Type B pancreatic cell (in vitro differentiated cells): ENCODE measurements around the gene HOXA13. TPM values are rescaled to one million over a fixed set of nuclear protein-coding genes. Genes with fewer than 3 reads are reported as not detected.

Experiments
- DNase-seq: peaks from one replicate; pipeline ENCODE4 v3.0.0; 2021; ENCODE audit warnings: mixed read lengths; ENCODE audit not compliant: unreplicated experiment; ENCODE audit errors: extremely low spot score
- H3K27ac Mint-ChIP-seq: 2 replicates; pipeline ENCODE4 v1.8.0; 2021; ENCODE audit warnings: mild to moderate bottlenecking, mixed read lengths
- H3K27me3 Mint-ChIP-seq: 2 replicates; pipeline ENCODE4 v1.8.0; 2021; ENCODE audit warnings: mixed read lengths
- H3K36me3 Mint-ChIP-seq: 2 replicates; pipeline ENCODE4 v1.8.0; 2021; ENCODE audit warnings: mixed read lengths
- H3K4me1 Mint-ChIP-seq: one replicate; pipeline ENCODE4 v1.8.0; 2021; ENCODE audit warnings: mixed read lengths; ENCODE audit not compliant: unreplicated experiment
- H3K4me3 Mint-ChIP-seq: 2 replicates; pipeline ENCODE4 v1.8.0; 2021; ENCODE audit warnings: mild to moderate bottlenecking, mixed read lengths
- H3K9me3 Mint-ChIP-seq: 2 replicates; pipeline ENCODE4 v1.8.0; 2021; ENCODE audit warnings: mixed read lengths
- total RNA-seq: library from RNA; stranded (reverse); gene quantifications from 2 replicates; pipeline ENCODE4 v1.2.1, GENCODE V29; 2021; ENCODE audit warnings: low replicate concordance
- TF ChIP-seq, protein P1 (sequence below): fragments of 200-600 bp; sonication (generic); conservative IDR thresholded peaks from 2 replicates; pipeline ENCODE4 v1.5.0; 2021; ENCODE audit warnings: antibody characterized with exemption, mild to moderate bottlenecking

The HOXA13 gene
- total RNA-seq, 1 donor from 2014 or later: 0.75 TPM

DNA sequence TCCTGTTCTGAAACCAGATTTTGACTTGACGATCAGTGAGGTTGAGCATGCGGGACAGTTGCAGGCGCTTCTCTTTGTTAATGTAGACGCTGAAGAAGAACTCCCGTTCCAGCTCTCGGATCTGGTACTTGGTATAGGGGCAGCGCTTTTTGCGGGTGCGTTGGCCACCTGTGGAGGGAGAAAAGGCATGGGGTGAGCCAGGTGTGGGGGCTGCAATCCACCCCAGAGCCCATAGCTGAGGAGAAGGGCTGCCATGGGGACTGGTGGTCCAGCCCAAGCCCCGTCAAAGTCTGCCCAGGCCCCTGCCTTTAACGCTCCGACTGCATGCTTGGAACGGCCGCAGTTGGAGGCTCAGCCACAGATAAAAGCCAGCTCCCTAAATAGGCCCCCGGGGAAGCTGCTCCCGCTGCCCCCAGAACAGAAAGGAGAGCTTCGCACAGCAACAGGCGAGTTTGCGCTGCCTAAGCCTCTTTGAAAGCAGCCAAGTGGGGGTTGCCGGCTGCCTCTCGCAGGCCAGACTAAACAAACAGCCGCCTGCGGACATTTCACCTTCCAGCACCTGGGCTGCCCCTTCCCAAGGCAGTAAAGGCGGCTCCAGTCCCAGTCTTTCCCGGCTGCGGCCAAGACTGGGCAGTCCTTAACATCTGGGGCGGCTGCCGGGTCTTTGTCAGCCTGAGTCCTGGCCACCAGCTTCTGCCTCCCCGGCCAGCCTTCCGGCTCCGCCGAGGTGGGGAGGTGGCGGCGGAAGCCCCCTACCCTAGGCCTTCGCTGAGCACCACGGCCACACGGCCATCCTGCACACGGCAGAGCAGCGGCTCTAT lies 16.8 kb downstream of the HOXA13 start:
- TF ChIP-seq, protein P1, sequence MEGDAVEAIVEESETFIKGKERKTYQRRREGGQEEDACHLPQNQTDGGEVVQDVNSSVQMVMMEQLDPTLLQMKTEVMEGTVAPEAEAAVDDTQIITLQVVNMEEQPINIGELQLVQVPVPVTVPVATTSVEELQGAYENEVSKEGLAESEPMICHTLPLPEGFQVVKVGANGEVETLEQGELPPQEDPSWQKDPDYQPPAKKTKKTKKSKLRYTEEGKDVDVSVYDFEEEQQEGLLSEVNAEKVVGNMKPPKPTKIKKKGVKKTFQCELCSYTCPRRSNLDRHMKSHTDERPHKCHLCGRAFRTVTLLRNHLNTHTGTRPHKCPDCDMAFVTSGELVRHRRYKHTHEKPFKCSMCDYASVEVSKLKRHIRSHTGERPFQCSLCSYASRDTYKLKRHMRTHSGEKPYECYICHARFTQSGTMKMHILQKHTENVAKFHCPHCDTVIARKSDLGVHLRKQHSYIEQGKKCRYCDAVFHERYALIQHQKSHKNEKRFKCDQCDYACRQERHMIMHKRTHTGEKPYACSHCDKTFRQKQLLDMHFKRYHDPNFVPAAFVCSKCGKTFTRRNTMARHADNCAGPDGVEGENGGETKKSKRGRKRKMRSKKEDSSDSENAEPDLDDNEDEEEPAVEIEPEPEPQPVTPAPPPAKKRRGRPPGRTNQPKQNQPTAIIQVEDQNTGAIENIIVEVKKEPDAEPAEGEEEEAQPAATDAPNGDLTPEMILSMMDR: no peak
- peak overlapping the region; percentile 29 for H3K27ac Mint-ChIP-seq
- H3K4me3 Mint-ChIP-seq: peak overlapping the region; percentile 77
- peaks cover 99% of the 10 kb centered on the region for H3K27me3 Mint-ChIP-seq
- no peaks in the 10 kb centered on the region for H3K36me3 Mint-ChIP-seq
- peaks cover 14% of the 10 kb centered on the region for H3K4me1 Mint-ChIP-seq
- no peaks in the 10 kb centered on the region for H3K9me3 Mint-ChIP-seq
- DNase-seq: peak; percentile 64

- Mint-ChIP-seq H3K4me1 (peaks cover 14% of the 10 kb centered on the region), H3K9me3 (no peaks in the 10 kb centered on the region), H3K36me3 (no peaks in the 10 kb centered on the region), H3K4me3 (peak overlapping the region; percentile 68), H3K27me3 (peaks cover 99% of the 10 kb centered on the region), H3K27ac (peak overlapping the region; percentile 29)
- DNase-seq: peak; percentile 45
- TF ChIP-seq, protein P1: no peak
Observed at GRCh38 chr7:27182285-27182841, 17.5 kb downstream of the HOXA13 start.

DNA sequence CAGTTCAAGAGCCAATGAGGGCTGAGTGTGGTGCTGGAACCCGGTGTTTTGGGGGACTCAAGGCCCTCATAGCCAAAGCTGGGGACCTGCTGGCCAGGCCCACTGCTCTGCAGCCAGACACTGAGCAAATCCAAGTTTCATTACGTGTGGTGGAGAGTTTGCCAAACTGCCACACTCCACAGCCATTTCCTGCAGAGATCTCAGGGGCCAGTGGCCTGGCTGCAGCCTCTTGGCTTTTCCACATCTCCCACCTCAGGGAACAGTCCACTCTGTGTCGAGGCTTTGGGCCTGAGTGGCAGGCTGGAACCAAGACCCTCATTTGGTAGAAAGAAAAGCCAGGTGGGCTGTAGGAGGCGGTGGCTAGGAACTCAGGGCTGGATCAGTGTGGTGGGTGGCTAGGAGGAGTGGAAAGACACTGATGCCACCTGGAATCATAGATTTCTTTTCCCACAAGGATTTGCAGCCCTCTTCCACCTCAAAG lies 18.1 kb downstream of the HOXA13 start:
- DNase-seq: peak; percentile 34
- Mint-ChIP-seq H3K36me3 (no peaks in the 10 kb centered on the region), H3K9me3 (no peaks in the 10 kb centered on the region), H3K27me3 (peaks cover 99% of the 10 kb centered on the region), H3K4me3 (no peak overlapping the region), H3K27ac (no peak overlapping the region), H3K4me1 (peaks cover 14% of the 10 kb centered on the region)
- TF ChIP-seq, protein P1: no peak

GRCh38 chr7:27180431-27181420 lies 19.2 kb downstream of the HOXA13 start:
- TF ChIP-seq, protein P1: no peak
- peaks cover 99% of the 10 kb centered on the region for H3K27me3 Mint-ChIP-seq
- H3K27ac Mint-ChIP-seq: no peak overlapping the region
- H3K4me3 Mint-ChIP-seq: peak overlapping the region; percentile 52
- peaks cover 11% of the 10 kb centered on the region for H3K4me1 Mint-ChIP-seq
- H3K9me3 Mint-ChIP-seq: no peaks in the 10 kb centered on the region
- H3K36me3 Mint-ChIP-seq: no peaks in the 10 kb centered on the region
- DNase-seq: no peak
